ENCODE data around the gene ELFN2.
"Not testable (repeated sequence)": the region's sequence is repeated elsewhere in the genome, so short reads cannot be mapped to it uniquely, and the experiment has no call there.

The ELFN2 gene

DNA sequence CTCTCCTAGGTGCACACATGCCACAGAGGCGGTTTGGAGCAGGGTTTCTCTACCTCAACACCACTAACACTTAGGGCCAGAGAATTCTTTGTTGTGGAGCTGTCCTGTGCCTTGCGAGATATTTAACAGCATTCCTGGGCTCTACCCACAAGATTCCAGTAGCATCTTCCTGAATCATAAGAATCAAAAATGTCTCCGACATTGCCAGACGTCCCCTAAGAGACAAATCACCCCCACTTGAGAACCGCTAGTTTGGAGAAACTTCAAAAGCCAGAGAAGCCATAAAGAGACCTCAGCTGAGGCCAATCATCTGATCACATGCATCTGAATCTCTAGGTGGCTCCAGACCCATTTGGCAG is 42.8 kb upstream of the ELFN2 start:
- Histone ChIP-seq H3K36me3 (ENCODE audit: insufficient read depth, low read length) (peaks cover 15% of the 10 kb centered on the region), H3K4me3 (ENCODE audit: low read depth in 1 of 2, low read length in 2 of 2) (no peak overlapping the region), H2AFZ (ENCODE audit: low read depth, low read length) (no peak overlapping the region), H3K9ac (ENCODE audit: low read depth, low read length) (no peak overlapping the region), H3K27ac (ENCODE audit: low read length) (no peak overlapping the region), H3K27me3 (ENCODE audit: insufficient read depth, low read length, poor library complexity) (no peaks in the 10 kb centered on the region), H3K9me3 (ENCODE audit: insufficient read depth, low read length, severe bottlenecking) (no peaks in the 10 kb centered on the region), H3K4me1 (ENCODE audit: insufficient read depth, low read length) (no peaks in the 10 kb centered on the region), H4K20me1 (ENCODE audit: insufficient read depth, low read length) (peaks cover 26% of the 10 kb centered on the region), H3K4me2 (ENCODE audit: insufficient read depth, low read length) (no peak overlapping the region), H3K79me2 (ENCODE audit: insufficient read depth, low read length) (no peaks in the 10 kb centered on the region)
- TF ChIP-seq, protein P1, sequence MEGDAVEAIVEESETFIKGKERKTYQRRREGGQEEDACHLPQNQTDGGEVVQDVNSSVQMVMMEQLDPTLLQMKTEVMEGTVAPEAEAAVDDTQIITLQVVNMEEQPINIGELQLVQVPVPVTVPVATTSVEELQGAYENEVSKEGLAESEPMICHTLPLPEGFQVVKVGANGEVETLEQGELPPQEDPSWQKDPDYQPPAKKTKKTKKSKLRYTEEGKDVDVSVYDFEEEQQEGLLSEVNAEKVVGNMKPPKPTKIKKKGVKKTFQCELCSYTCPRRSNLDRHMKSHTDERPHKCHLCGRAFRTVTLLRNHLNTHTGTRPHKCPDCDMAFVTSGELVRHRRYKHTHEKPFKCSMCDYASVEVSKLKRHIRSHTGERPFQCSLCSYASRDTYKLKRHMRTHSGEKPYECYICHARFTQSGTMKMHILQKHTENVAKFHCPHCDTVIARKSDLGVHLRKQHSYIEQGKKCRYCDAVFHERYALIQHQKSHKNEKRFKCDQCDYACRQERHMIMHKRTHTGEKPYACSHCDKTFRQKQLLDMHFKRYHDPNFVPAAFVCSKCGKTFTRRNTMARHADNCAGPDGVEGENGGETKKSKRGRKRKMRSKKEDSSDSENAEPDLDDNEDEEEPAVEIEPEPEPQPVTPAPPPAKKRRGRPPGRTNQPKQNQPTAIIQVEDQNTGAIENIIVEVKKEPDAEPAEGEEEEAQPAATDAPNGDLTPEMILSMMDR (IDR thresholded peaks at IDR 0.05; ENCODE audit: borderline replicate concordance, extremely low read depth, low read length, poor library complexity, severe bottlenecking): no peak
- TF ChIP-seq EZH2 (IDR thresholded peaks at IDR 0.05; ENCODE audit: borderline replicate concordance, low read depth, low read length, severe bottlenecking): no peak
- ATAC-seq (ENCODE audit: insufficient read depth, low read depth) (no peak), DNase-seq (no peak)

GRCh38 chr22:37469416-37470086 is 42.3 kb upstream of the ELFN2 start:
- H3K79me2 ChIP-seq (ENCODE audit: insufficient read depth, low read length): no peaks in the 10 kb centered on the region
- H3K4me1 ChIP-seq (ENCODE audit: insufficient read depth, low read length): no peaks in the 10 kb centered on the region
- H2AFZ ChIP-seq (ENCODE audit: low read depth, low read length): no peak overlapping the region
- H3K9ac ChIP-seq (ENCODE audit: low read depth, low read length): no peak overlapping the region
- H4K20me1 ChIP-seq (ENCODE audit: insufficient read depth, low read length): peaks cover 26% of the 10 kb centered on the region
- H3K9me3 ChIP-seq (ENCODE audit: insufficient read depth, low read length, severe bottlenecking): no peaks in the 10 kb centered on the region
- H3K4me3 ChIP-seq (ENCODE audit: low read depth in 1 of 2, low read length in 2 of 2): no peak overlapping the region
- peaks cover 15% of the 10 kb centered on the region for H3K36me3 ChIP-seq (ENCODE audit: insufficient read depth, low read length)
- no peak for ATAC-seq (ENCODE audit: insufficient read depth, low read depth)
- no peak overlapping the region for H3K27ac ChIP-seq (ENCODE audit: low read length)
- no peaks in the 10 kb centered on the region for H3K27me3 ChIP-seq (ENCODE audit: insufficient read depth, low read length, poor library complexity)
- DNase-seq: no peak
- TF ChIP-seq, protein P1 (IDR thresholded peaks at IDR 0.05; ENCODE audit: borderline replicate concordance, extremely low read depth, low read length, poor library complexity, severe bottlenecking): no peak
- TF ChIP-seq EZH2 (IDR thresholded peaks at IDR 0.05; ENCODE audit: borderline replicate concordance, low read depth, low read length, severe bottlenecking): no peak
- no peak overlapping the region for H3K4me2 ChIP-seq (ENCODE audit: insufficient read depth, low read length)

DNA sequence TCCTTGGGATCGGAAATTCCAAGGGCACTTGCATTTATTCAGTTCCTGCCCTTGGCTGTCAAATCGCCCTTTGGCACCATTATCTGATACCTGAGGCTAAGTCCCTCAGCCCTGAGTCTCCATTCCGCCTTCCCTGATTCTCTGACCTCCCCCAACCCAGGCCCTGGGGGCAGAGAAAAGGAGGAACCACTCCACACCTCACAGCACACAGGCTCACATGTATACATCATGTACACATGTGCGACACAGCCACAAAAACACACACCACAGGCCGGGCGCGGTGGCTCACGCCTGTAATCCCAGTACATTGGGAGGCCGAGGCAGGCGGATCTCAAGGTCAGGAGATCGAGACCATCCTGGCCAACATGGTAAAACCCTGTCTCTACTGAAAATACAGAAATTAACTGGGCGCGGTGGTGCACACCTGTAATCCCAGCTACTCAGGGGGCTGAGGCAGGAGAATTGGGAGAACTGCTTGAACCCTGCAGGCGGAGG is 41.0 kb upstream of the ELFN2 start:
- Histone ChIP-seq H3K36me3 (ENCODE audit: insufficient read depth, low read length) (peaks cover 12% of the 10 kb centered on the region), H4K20me1 (ENCODE audit: insufficient read depth, low read length) (peaks cover 21% of the 10 kb centered on the region)
- not testable (repeated sequence) for H3K4me2 ChIP-seq (ENCODE audit: insufficient read depth, low read length); H3K4me3 ChIP-seq (ENCODE audit: low read depth in 1 of 2, low read length in 2 of 2); H3K4me1 ChIP-seq (ENCODE audit: insufficient read depth, low read length); ATAC-seq (ENCODE audit: insufficient read depth, low read depth); H3K9me3 ChIP-seq (ENCODE audit: insufficient read depth, low read length, severe bottlenecking); H3K79me2 ChIP-seq (ENCODE audit: insufficient read depth, low read length); H3K27me3 ChIP-seq (ENCODE audit: insufficient read depth, low read length, poor library complexity); H2AFZ ChIP-seq (ENCODE audit: low read depth, low read length); H3K27ac ChIP-seq (ENCODE audit: low read length); DNase-seq; H3K9ac ChIP-seq (ENCODE audit: low read depth, low read length)

DNA sequence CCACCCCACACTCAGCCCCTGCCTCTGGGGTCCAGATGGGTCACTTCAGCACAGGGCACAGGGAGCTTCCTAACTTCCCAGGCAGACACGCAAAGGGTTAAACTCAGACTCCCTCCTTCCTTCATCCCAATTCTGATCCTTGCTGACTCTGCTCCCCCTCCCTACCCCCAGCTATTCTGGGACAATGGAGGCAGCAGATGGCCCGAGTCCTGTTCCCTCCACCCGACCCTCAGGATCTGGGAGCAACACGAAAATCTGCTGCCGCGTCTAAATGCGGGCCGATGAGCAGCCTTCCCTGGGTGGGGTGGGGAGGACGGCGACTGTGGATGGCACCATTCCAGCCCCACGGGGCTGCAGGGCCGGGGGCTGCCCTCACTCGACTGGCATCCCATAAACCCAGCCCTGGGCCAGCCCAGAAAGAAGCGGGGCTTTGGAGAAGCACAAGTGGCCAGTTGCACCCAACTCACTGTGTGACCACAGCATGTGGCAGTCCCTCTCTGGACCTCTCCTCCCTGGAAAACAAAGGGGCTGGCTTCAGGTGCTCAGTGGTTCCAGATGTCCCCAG is 40.2 kb upstream of the ELFN2 start:
- no peak for TF ChIP-seq EZH2 (IDR thresholded peaks at IDR 0.05; ENCODE audit: borderline replicate concordance, low read depth, low read length, severe bottlenecking)
- TF ChIP-seq, protein P1 (IDR thresholded peaks at IDR 0.05; ENCODE audit: borderline replicate concordance, extremely low read depth, low read length, poor library complexity, severe bottlenecking): no peak
- ATAC-seq (ENCODE audit: insufficient read depth, low read depth) (no peak), DNase-seq (no peak)
- no peaks in the 10 kb centered on the region for H3K9me3 ChIP-seq (ENCODE audit: insufficient read depth, low read length, severe bottlenecking)
- no peak overlapping the region for H2AFZ ChIP-seq (ENCODE audit: low read depth, low read length)
- H3K9ac ChIP-seq (ENCODE audit: low read depth, low read length): no peak overlapping the region
- H3K27ac ChIP-seq (ENCODE audit: low read length): no peak overlapping the region
- no peaks in the 10 kb centered on the region for H3K79me2 ChIP-seq (ENCODE audit: insufficient read depth, low read length)
- no peak overlapping the region for H3K4me3 ChIP-seq (ENCODE audit: low read depth in 1 of 2, low read length in 2 of 2)
- H3K36me3 ChIP-seq (ENCODE audit: insufficient read depth, low read length): peaks cover 7% of the 10 kb centered on the region
- peaks cover 27% of the 10 kb centered on the region for H4K20me1 ChIP-seq (ENCODE audit: insufficient read depth, low read length)
- no peaks in the 10 kb centered on the region for H3K27me3 ChIP-seq (ENCODE audit: insufficient read depth, low read length, poor library complexity)
- H3K4me2 ChIP-seq (ENCODE audit: insufficient read depth, low read length): no peak overlapping the region
- no peaks in the 10 kb centered on the region for H3K4me1 ChIP-seq (ENCODE audit: insufficient read depth, low read length)
